Suprapubic skin (tissue), 4 donors: ENCODE data around the gene SNX12. TPM values are rescaled to one million over a fixed set of nuclear protein-coding genes. Genes with fewer than 3 reads are reported as not detected.
A peak's percentile ranks its signal among the peaks of the same experiment; 100 is the strongest.
"Not testable (repeated sequence)": the region's sequence is repeated elsewhere in the genome, so short reads cannot be mapped to it uniquely, and the experiment has no call there.

Source experiments
- DNase-seq, 2 donors: peaks; one replicate each; pipeline ENCODE4 v3.0.0-alpha.2; 2019; ENCODE audit warnings: low spot score in 2 of 2
- H3K27ac ChIP-seq: fragments of 200-600 bp; sonication (generic); one replicate; pipeline ENCODE4 v1.5.1; 2019
- H3K27me3 ChIP-seq: fragments of 200-600 bp; sonication (generic); one replicate; pipeline ENCODE4 v1.5.1; 2019
- H3K36me3 ChIP-seq: fragments of 200-600 bp; sonication (generic); one replicate; pipeline ENCODE4 v1.5.1; 2019
- H3K4me1 ChIP-seq: fragments of 200-600 bp; sonication (generic); one replicate; pipeline ENCODE4 v1.5.1; 2019
- H3K4me3 ChIP-seq: fragments of 200-600 bp; sonication (generic); one replicate; pipeline ENCODE4 v1.5.1; 2019; ENCODE audit warnings: mild to moderate bottlenecking
- H3K9me3 ChIP-seq: fragments of 200-600 bp; sonication (generic); one replicate; pipeline ENCODE4 v1.5.1; 2019
- EP300 ChIP-seq: sonication (generic); formaldehyde crosslinking; IDR thresholded peaks from one replicate; pipeline ENCODE4 v1.6.1; 2017; ENCODE audit warnings: antibody characterized with exemption
- POLR2A ChIP-seq, 2 donors: fragments of 450-650 bp; IDR thresholded peaks; one replicate each; pipeline ENCODE4 v1.6.1; 2017; ENCODE audit warnings: antibody characterized with exemption in 2 of 2, mild to moderate bottlenecking in 2 of 2, moderate library complexity in 2 of 2
- POLR2AphosphoS5 ChIP-seq, 3 donors: sonication (generic); formaldehyde crosslinking; IDR thresholded peaks; one replicate each; pipeline ENCODE4 v1.6.1; 2017; ENCODE audit warnings: antibody characterized with exemption in 3 of 3
- WGBS: methylation state at CpG from one replicate; pipeline ENCODE4 v1.1.5; 2018; 5-methylcytosine and 5-hydroxymethylcytosine counted together
- total RNA-seq, 4 donors: library from RNA; depleted of rRNA; stranded (reverse); fragments of >200 nt; gene quantifications; one replicate each; pipeline ENCODE4 v1.1.0, GENCODE V29; 2016
- TF ChIP-seq, protein P1 (sequence below), 2 donors: fragments of 200-600 bp in 1 of 2; fragments of 450-650 bp in 1 of 2; sonication (generic) in 1 of 2; IDR thresholded peaks; one replicate each; pipeline ENCODE4 v1.5.1; 2016 to 2019; ENCODE audit warnings: antibody characterized with exemption in 2 of 2, mild to moderate bottlenecking in 1 of 2, moderate library complexity in 1 of 2

Gene SNX12
- total RNA-seq, 4 donors from 2014 or later = 41.0 to 71.8 (median 65.3) TPM

DNA sequence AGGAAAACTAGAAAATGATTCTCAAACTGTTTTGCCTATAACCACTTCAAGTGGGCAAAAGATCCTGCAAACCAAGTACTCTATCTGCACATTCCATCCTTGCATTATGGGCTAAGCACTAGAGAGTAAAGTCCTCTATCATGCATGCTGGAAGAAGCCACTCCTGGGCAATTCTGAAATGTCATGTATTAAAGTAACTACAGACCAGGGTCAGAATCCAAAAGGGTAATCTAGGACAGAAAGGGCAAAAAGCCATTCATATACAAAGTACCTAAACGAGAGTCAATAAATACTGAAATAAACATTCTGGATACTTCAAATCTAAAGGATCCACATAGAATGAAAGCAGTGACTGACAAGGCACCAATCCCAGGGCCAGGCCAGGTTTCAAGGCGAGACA, 1.0 kb downstream of the SNX12 start:
- WGBS = 27% methylated on average over 2 of the region's 2 CpGs
- H3K9me3 ChIP-seq = no peaks in the 10 kb centered on the region
- peaks cover 7% of the 10 kb centered on the region for H3K4me1 ChIP-seq
- DNase-seq = no peak
- TF ChIP-seq, protein P1, sequence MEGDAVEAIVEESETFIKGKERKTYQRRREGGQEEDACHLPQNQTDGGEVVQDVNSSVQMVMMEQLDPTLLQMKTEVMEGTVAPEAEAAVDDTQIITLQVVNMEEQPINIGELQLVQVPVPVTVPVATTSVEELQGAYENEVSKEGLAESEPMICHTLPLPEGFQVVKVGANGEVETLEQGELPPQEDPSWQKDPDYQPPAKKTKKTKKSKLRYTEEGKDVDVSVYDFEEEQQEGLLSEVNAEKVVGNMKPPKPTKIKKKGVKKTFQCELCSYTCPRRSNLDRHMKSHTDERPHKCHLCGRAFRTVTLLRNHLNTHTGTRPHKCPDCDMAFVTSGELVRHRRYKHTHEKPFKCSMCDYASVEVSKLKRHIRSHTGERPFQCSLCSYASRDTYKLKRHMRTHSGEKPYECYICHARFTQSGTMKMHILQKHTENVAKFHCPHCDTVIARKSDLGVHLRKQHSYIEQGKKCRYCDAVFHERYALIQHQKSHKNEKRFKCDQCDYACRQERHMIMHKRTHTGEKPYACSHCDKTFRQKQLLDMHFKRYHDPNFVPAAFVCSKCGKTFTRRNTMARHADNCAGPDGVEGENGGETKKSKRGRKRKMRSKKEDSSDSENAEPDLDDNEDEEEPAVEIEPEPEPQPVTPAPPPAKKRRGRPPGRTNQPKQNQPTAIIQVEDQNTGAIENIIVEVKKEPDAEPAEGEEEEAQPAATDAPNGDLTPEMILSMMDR (IDR thresholded peaks at IDR 0.05) = no peak
- TF ChIP-seq POLR2A (IDR thresholded peaks at IDR 0.05) (no peak), POLR2AphosphoS5 (IDR thresholded peaks at IDR 0.05) (no peak), EP300 (no peak)
- H3K27me3 ChIP-seq = no peaks in the 10 kb centered on the region
- no peaks in the 10 kb centered on the region for H3K36me3 ChIP-seq
- peak overlapping the region; percentile 88 for H3K27ac ChIP-seq
- peak overlapping the region; percentile 58 for H3K4me3 ChIP-seq

DNA sequence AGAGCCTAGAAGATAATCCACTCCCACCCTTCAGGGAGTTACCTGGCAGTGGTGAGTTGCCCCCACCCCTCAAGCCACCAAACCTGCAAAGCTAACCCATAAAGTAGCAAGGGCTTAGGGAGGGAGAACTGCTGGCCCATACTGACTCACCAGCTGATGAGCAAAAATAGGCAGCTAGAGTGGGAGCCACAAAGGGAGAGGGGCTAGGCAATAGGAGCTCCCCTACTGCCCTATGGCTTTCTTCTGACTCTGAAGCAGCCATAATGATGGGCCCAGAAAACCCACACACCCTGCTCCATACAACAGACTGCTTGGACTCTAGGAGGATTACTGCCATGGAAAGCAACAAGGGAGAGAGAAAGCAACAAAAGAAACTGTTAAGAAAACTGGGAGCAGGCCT, 8.0 kb downstream of the SNX12 start:
- DNase-seq = no peak
- no peaks in the 10 kb centered on the region for H3K4me1 ChIP-seq
- H3K36me3 ChIP-seq = peaks cover 24% of the 10 kb centered on the region
- no peaks in the 10 kb centered on the region for H3K9me3 ChIP-seq
- TF ChIP-seq EP300 (no peak), POLR2A (IDR thresholded peaks at IDR 0.05) (no peak), POLR2AphosphoS5 (IDR thresholded peaks at IDR 0.05) (no peak)
- TF ChIP-seq, protein P1 (IDR thresholded peaks at IDR 0.05) = no peak
- no peaks in the 10 kb centered on the region for H3K27me3 ChIP-seq
- no peak overlapping the region for H3K27ac ChIP-seq
- H3K4me3 ChIP-seq = no peak overlapping the region

DNA sequence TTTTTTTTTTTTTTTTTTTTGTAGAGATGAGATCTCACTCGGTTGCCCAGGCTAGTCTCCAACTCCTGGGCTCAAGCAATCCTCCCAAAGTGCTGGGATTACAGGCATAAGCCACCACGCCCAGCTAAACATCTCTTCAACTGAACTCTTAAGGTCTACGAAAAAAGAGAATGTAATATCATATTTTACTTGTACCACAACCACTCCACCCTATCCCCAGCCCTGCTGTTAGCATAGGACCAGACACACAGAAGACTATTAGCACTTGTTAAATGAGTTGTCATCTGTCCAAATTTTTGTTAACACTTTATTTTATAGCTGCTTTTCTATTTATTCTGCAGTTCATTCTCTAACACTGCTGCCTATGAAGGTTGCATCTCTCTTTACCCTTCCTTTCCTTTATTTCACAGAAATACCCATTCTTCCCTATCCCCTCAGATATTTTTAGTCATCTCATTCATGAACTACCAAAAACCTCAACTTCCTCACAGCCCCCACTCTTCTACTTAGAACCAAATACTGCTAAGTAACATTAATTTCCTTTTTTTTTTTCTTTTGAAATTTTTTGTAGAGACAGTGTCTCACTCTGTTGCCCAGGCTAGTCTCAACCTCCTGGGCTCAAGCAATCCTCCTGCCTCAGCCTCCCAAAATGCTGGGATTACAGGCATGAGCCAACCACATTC, 10.1 kb downstream of the SNX12 start:
- no peak for DNase-seq
- H3K36me3 ChIP-seq = peaks cover 24% of the 10 kb centered on the region

DNA sequence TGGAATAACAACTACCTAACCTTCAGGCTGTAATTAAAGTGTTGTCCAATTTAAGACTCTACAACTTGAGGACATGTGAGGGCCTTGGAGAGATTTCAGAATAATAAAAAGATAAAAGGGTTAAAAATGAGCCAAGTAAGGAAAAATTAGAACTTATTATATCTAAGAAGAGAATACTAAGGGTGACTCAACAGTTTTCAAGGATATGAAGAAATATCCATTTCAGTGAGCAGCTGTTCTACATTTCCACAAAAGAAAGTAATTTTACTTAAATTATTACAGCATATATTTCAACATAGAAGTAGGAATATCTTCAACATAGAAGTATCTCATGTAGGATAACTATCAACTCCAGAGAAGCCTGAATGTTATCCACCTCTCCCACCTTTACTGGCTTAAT, 11.3 kb downstream of the SNX12 start:
- Histone ChIP-seq H3K27me3 (no peaks in the 10 kb centered on the region), H3K4me1 (no peaks in the 10 kb centered on the region), H3K9me3 (no peaks in the 10 kb centered on the region), H3K36me3 (peaks cover 23% of the 10 kb centered on the region), H3K27ac (no peak overlapping the region), H3K4me3 (no peak overlapping the region)
- DNase-seq = no peak
- no peak for TF ChIP-seq EP300

More for the DNA sequence above, 10.1 kb downstream of the SNX12 start:
- Histone ChIP-seq H3K4me3 (no peak overlapping the region), H3K27me3 (no peaks in the 10 kb centered on the region), H3K27ac (no peak overlapping the region), H3K9me3 (no peaks in the 10 kb centered on the region), H3K4me1 (no peaks in the 10 kb centered on the region)
- 56% methylated on average over 3 of the region's 3 CpGs for WGBS
- TF ChIP-seq, protein P1 (IDR thresholded peaks at IDR 0.05) = no peak
- TF ChIP-seq EP300 (no peak), POLR2AphosphoS5 (IDR thresholded peaks at IDR 0.05) (no peak), POLR2A (IDR thresholded peaks at IDR 0.05) (no peak)

DNA sequence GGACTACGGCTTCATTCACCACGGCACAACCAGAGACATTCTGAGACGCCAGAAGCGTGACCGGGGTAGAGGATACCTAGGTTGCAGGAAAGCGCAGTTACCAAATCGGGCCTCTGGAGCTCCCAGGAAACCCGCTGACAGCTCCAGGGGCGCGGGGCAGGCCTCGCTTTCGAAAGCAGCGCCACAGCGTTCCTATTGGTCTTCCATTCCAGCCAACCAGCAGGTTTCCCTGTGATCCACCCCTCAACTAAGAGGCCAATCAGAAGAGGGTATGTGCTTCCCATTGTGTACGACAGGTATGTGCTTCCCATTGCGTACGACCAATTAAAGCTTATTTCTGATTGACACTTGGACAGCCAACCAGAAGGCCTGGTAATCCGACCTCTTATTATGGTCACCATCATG, 14.9 kb downstream of the SNX12 start:
- H3K4me1 ChIP-seq = no peaks in the 10 kb centered on the region
- 76% methylated on average over 18 of the region's 18 CpGs for WGBS
- TF ChIP-seq POLR2AphosphoS5 (IDR thresholded peaks at IDR 0.05) = no peak
- TF ChIP-seq, protein P1 (IDR thresholded peaks at IDR 0.05) = no peak
- no peak for TF ChIP-seq POLR2A (IDR thresholded peaks at IDR 0.05)
- TF ChIP-seq EP300 = no peak
- no peaks in the 10 kb centered on the region for H3K27me3 ChIP-seq
- no peak overlapping the region for H3K4me3 ChIP-seq
- no peaks in the 10 kb centered on the region for H3K36me3 ChIP-seq
- no peak for DNase-seq
- no peak overlapping the region for H3K27ac ChIP-seq
- no peaks in the 10 kb centered on the region for H3K9me3 ChIP-seq

DNA sequence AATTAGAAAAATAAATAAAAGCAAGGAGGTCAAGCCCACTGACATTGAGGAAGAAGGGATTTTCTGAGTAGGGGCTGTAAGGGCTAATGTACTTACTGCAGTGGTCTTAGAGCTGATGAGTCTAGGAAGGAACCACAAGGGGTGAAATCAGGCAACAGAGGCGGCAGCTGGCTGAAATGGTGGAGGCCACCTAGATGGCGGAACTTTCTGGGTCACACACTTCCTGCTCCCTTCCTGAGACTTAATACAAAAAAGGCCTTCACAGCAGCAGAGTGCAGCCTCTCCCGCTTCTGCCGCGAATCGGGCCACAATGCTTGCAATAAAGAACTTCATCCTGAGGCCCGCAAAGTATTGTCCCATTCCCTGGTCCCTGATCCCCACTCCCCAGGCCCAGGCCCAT, 15.4 kb downstream of the SNX12 start:
- DNase-seq = no peak
- H3K4me3 ChIP-seq = no peak overlapping the region
- no peaks in the 10 kb centered on the region for H3K36me3 ChIP-seq
- 63% methylated on average over 7 of the region's 7 CpGs for WGBS
- no peaks in the 10 kb centered on the region for H3K9me3 ChIP-seq
- TF ChIP-seq POLR2AphosphoS5 (IDR thresholded peaks at IDR 0.05) (no peak), EP300 (no peak)
- TF ChIP-seq, protein P1 (IDR thresholded peaks at IDR 0.05) = no peak
- H3K27me3 ChIP-seq = no peaks in the 10 kb centered on the region
- no peaks in the 10 kb centered on the region for H3K4me1 ChIP-seq
- H3K27ac ChIP-seq = no peak overlapping the region

DNA sequence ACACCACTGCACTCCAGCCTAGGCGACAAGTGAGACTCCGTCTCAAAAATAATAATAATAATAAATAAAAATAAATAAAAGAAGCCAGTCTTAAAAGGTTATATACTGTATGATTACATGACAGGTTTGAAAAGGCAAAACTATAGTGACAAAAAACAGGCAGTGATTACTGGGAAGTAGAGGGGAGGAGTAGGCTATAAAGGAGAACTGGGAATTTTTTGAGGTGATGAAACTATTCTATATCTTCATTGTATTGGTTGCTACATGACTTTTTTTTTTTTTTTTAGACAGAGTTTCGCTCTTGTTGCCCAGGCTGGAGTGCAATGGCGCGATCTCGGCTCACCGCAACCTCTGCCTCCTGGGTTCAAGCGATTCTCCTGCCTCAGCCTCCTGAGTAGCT, 20.2 kb downstream of the SNX12 start:
- H3K27me3 ChIP-seq, H3K4me3 ChIP-seq, H3K36me3 ChIP-seq, H3K27ac ChIP-seq, H3K4me1 ChIP-seq, H3K9me3 ChIP-seq, DNase-seq: not testable (repeated sequence)
- WGBS = 94% methylated on average over 8 of the region's 8 CpGs
